ENCODE measurements around the gene IL2RA.

Gene IL2RA

GRCh38 chr10:6011558-6011957, 50.6 kb downstream of the IL2RA start:
- TF ChIP-seq CTCF (conservative IDR thresholded peaks at IDR 0.05; ENCODE audit: low read length) (no peak), EZH2phosphoT487 (IDR thresholded peaks at IDR 0.05; ENCODE audit: borderline replicate concordance) (no peak)
- H3K9ac ChIP-seq (ENCODE audit: low read depth, low read length, poor library complexity, severe bottlenecking), result no peak overlapping the region
- H3K4me3 ChIP-seq (ENCODE audit: low read length, poor library complexity, severe bottlenecking), result no peak overlapping the region
- no peak overlapping the region for H3K4me2 ChIP-seq (ENCODE audit: low read depth, low read length, poor library complexity, severe bottlenecking)
- H3K36me3 ChIP-seq (ENCODE audit: insufficient read depth, low read length), result no peaks in the 10 kb centered on the region
- H3F3A ChIP-seq (ENCODE audit: low read depth), result no peaks in the 10 kb centered on the region
- no peaks in the 10 kb centered on the region for H3K79me2 ChIP-seq (ENCODE audit: insufficient read depth, low read length)
- no peaks in the 10 kb centered on the region for H4K20me1 ChIP-seq (ENCODE audit: insufficient read depth, low read length, poor library complexity, severe bottlenecking)
- H3K9me3 ChIP-seq (ENCODE audit: insufficient read depth, low read depth, low read length), result peaks cover 2% of the 10 kb centered on the region; the same call in 1 of the 2 replicates
- no peaks in the 10 kb centered on the region for H3K4me1 ChIP-seq (ENCODE audit: insufficient read depth, low read length, poor library complexity, severe bottlenecking)
- H2AFZ ChIP-seq (ENCODE audit: low read length), result no peak overlapping the region
- H3K27me3 ChIP-seq (ENCODE audit: insufficient read depth, low read length, poor library complexity, severe bottlenecking), result no peaks in the 10 kb centered on the region
- H3K9me2 ChIP-seq (replicated peaks; ENCODE audit: low read depth, low read length), result no peaks in the 10 kb centered on the region

GRCh38 chr10:6010569-6010968, 51.6 kb downstream of the IL2RA start:
- no peaks in the 10 kb centered on the region for H3K79me2 ChIP-seq (ENCODE audit: insufficient read depth, low read length)
- H2AFZ ChIP-seq (ENCODE audit: low read length), result no peak overlapping the region
- H3K36me3 ChIP-seq (ENCODE audit: insufficient read depth, low read length), result no peaks in the 10 kb centered on the region
- no peaks in the 10 kb centered on the region for H4K20me1 ChIP-seq (ENCODE audit: insufficient read depth, low read length, poor library complexity, severe bottlenecking)
- H3K9me3 ChIP-seq (ENCODE audit: insufficient read depth, low read depth, low read length), result peaks cover 2% of the 10 kb centered on the region; the same call in 1 of the 2 replicates
- no peak overlapping the region for H3K4me2 ChIP-seq (ENCODE audit: low read depth, low read length, poor library complexity, severe bottlenecking)
- H3F3A ChIP-seq (ENCODE audit: low read depth), result no peaks in the 10 kb centered on the region
- H3K27me3 ChIP-seq (ENCODE audit: insufficient read depth, low read length, poor library complexity, severe bottlenecking), result no peaks in the 10 kb centered on the region
- no peaks in the 10 kb centered on the region for H3K9me2 ChIP-seq (replicated peaks; ENCODE audit: low read depth, low read length)
- no peak for TF ChIP-seq CTCF (conservative IDR thresholded peaks at IDR 0.05; ENCODE audit: low read length)
- no peak for TF ChIP-seq EZH2phosphoT487 (IDR thresholded peaks at IDR 0.05; ENCODE audit: borderline replicate concordance)
- no peak overlapping the region for H3K4me3 ChIP-seq (ENCODE audit: low read length, poor library complexity, severe bottlenecking)
- no peak overlapping the region for H3K9ac ChIP-seq (ENCODE audit: low read depth, low read length, poor library complexity, severe bottlenecking)
- no peaks in the 10 kb centered on the region for H3K4me1 ChIP-seq (ENCODE audit: insufficient read depth, low read length, poor library complexity, severe bottlenecking)

- H3K9me2 ChIP-seq (replicated peaks; ENCODE audit: low read depth, low read length), result no peaks in the 10 kb centered on the region
- H3K4me3 ChIP-seq (ENCODE audit: low read length, poor library complexity, severe bottlenecking), result no peak overlapping the region
- H3K27me3 ChIP-seq (ENCODE audit: insufficient read depth, low read length, poor library complexity, severe bottlenecking), result no peaks in the 10 kb centered on the region
- H3K4me2 ChIP-seq (ENCODE audit: low read depth, low read length, poor library complexity, severe bottlenecking), result no peak overlapping the region
- no peaks in the 10 kb centered on the region for H3K79me2 ChIP-seq (ENCODE audit: insufficient read depth, low read length)
- no peaks in the 10 kb centered on the region for H3K36me3 ChIP-seq (ENCODE audit: insufficient read depth, low read length)
- no peaks in the 10 kb centered on the region for H3K4me1 ChIP-seq (ENCODE audit: insufficient read depth, low read length, poor library complexity, severe bottlenecking)
- no peak overlapping the region for H2AFZ ChIP-seq (ENCODE audit: low read length)
- no peaks in the 10 kb centered on the region for H3F3A ChIP-seq (ENCODE audit: low read depth)
- peaks cover 2% of the 10 kb centered on the region; the same call in 1 of the 2 replicates for H3K9me3 ChIP-seq (ENCODE audit: insufficient read depth, low read depth, low read length)
- no peak overlapping the region for H3K9ac ChIP-seq (ENCODE audit: low read depth, low read length, poor library complexity, severe bottlenecking)
- TF ChIP-seq CTCF (conservative IDR thresholded peaks at IDR 0.05; ENCODE audit: low read length) (no peak), EZH2phosphoT487 (IDR thresholded peaks at IDR 0.05; ENCODE audit: borderline replicate concordance) (no peak)
- H4K20me1 ChIP-seq (ENCODE audit: insufficient read depth, low read length, poor library complexity, severe bottlenecking), result no peaks in the 10 kb centered on the region
These were observed 52.2 kb downstream of the IL2RA start for GRCh38 chr10:6009961-6010360.
